H1 (cell line): ENCODE results near the gene CMPK2. TPM values are rescaled to one million over a fixed set of nuclear protein-coding genes. Genes with fewer than 3 reads are reported as not detected.

Source experiments
- CTCF ChIA-PET: fragments of 300-600 bp; sonication (Branson Sonifier 250); formaldehyde crosslinking; loops from one replicate; lab custom pipeline; 2021; ENCODE audit not compliant: partially characterized antibody; lab: Charles Lee
- POLR2A ChIA-PET: fragments of 300-600 bp; sonication (Branson Sonifier 250); formaldehyde crosslinking; loops from one replicate; lab custom pipeline; 2021; ENCODE audit warnings: inconsistent platforms; ENCODE audit not compliant: partially characterized antibody; lab: Charles Lee
- DNase-seq, 2 experiments: peaks; one replicate each; pipeline versions ENCODE4 v3.0.0 to v3.0.0-alpha.2; 2010 to 2022; ENCODE audit warnings: low spot score in 2 of 2, low read depth in 1 of 2, mixed read lengths in 1 of 2
- FAIRE-seq: peaks from 2 replicates; lab custom pipeline; 2011; peaks lifted over from hg19 to GRCh38; lab: Jason Lieb, UNC
- H2AFZ ChIP-seq: 2 replicates; pipeline ENCODE4 v1.8.1; 2012; ENCODE audit warnings: low read length, inconsistent platforms
- H2AK5ac ChIP-seq: 2 replicates; pipeline ENCODE4 v1.6.1; 2013; ENCODE audit warnings: low read depth, low read length
- H2BK120ac ChIP-seq: replicated peaks from 2 replicates; pipeline ENCODE3; 2013; ENCODE audit warnings: low read depth, low read length, inconsistent platforms
- H2BK12ac ChIP-seq: 2 replicates; pipeline ENCODE4 v1.6.1; 2013; ENCODE audit warnings: low read depth, low read length
- H2BK15ac ChIP-seq: 2 replicates; pipeline ENCODE4 v1.6.1; 2013; ENCODE audit warnings: low read length
- H2BK20ac ChIP-seq: 2 replicates; pipeline ENCODE4 v1.6.1; 2013; ENCODE audit warnings: low read length
- H2BK5ac ChIP-seq: 2 replicates; pipeline ENCODE4 v1.6.1; 2013; ENCODE audit warnings: low read depth, low read length
- H3K14ac ChIP-seq: 2 replicates; pipeline ENCODE4 v1.6.1; 2013; ENCODE audit warnings: inconsistent platforms; ENCODE audit not compliant: insufficient read length
- H3K18ac ChIP-seq: 2 replicates; pipeline ENCODE4 v1.6.1; 2013; ENCODE audit warnings: low read length; ENCODE audit errors: extremely low read depth
- H3K23ac ChIP-seq: 2 replicates; pipeline ENCODE4 v1.6.1; 2013; ENCODE audit warnings: inconsistent platforms; ENCODE audit not compliant: insufficient read length
- H3K23me2 ChIP-seq: 2 replicates; pipeline ENCODE4 v1.6.1; 2013; ENCODE audit warnings: low read depth, low read length
- H3K27ac ChIP-seq: 2 replicates; pipeline ENCODE4 v1.6.1; 2011; ENCODE audit warnings: low read depth, low read length, inconsistent platforms
- H3K27me3 ChIP-seq, 4 experiments: replicated peaks in 1 of 4; 1 replicate in 1 of 4; 2 replicates in 3 of 4; pipeline versions ENCODE4 v1.6.1 to v1.8.1; 2011 to 2013; ENCODE audit warnings: low read length in 3 of 4, mild to moderate bottlenecking in 3 of 4, inconsistent platforms in 2 of 4, mixed read lengths in 2 of 4, moderate library complexity in 1 of 4; ENCODE audit not compliant: control insufficient read depth in 3 of 4, insufficient read depth in 3 of 4; ENCODE audit errors: extremely low read depth in 1 of 4
- H3K36me3 ChIP-seq, 4 experiments: 2 replicates each; pipeline versions ENCODE4 v1.6.1 to v1.8.1; 2011 to 2013; ENCODE audit warnings: mild to moderate bottlenecking in 4 of 4, low read length in 3 of 4, moderate library complexity in 2 of 4, control low read depth in 1 of 4, inconsistent platforms in 1 of 4; ENCODE audit not compliant: insufficient read depth in 4 of 4, control insufficient read depth in 2 of 4
- H3K4ac ChIP-seq: replicated peaks from 2 replicates; pipeline ENCODE3; 2013; ENCODE audit warnings: low read length, low read depth, mixed read lengths, inconsistent platforms; ENCODE audit not compliant: insufficient read length
- H3K4me1 ChIP-seq, 4 experiments: replicated peaks in 1 of 4; 1 replicate in 1 of 4; 2 replicates in 3 of 4; pipeline versions ENCODE4 v1.6.1 to v1.8.1; 2011 to 2013; ENCODE audit warnings: low read length in 3 of 4, inconsistent platforms in 2 of 4, mixed read lengths in 1 of 4; ENCODE audit not compliant: insufficient read depth in 4 of 4, control insufficient read depth in 3 of 4
- H3K4me2 ChIP-seq, 2 experiments: 2 replicates each; pipeline versions ENCODE4 v1.6.1 to v1.8.1; 2011 to 2013; ENCODE audit warnings: low read depth in 2 of 2, low read length in 2 of 2, control low read depth in 1 of 2, inconsistent platforms in 1 of 2, mild to moderate bottlenecking in 1 of 2; ENCODE audit not compliant: insufficient read depth in 1 of 2
- H3K4me3 ChIP-seq, 4 experiments: fragments of 200-600, 300-600 bp in 1 of 4; sonication (generic), shearing (Covaris generic), sonication (Bioruptor Twin) in 1 of 4; 2 replicates each; pipeline versions ENCODE4 v1.5.1 to v1.8.1; 2011 to 2016; ENCODE audit warnings: low read length in 4 of 4, low read depth in 3 of 4, control low read depth in 2 of 4, inconsistent platforms in 2 of 4, mild to moderate bottlenecking in 2 of 4, mixed read lengths in 1 of 4, moderate library complexity in 1 of 4; ENCODE audit not compliant: insufficient read depth in 2 of 4; ENCODE audit errors: extremely low read depth in 1 of 4
- H3K56ac ChIP-seq: replicated peaks from 2 replicates; pipeline ENCODE3; 2013; ENCODE audit warnings: low read depth, mild to moderate bottlenecking, mixed read lengths, low read length, inconsistent platforms; ENCODE audit not compliant: insufficient read length
- H3K79me1 ChIP-seq: 2 replicates; pipeline ENCODE4 v1.6.1; 2013; ENCODE audit warnings: low read depth, low read length, control low read depth
- H3K79me2 ChIP-seq, 2 experiments: 2 replicates each; pipeline versions ENCODE4 v1.6.1 to v1.8.1; 2012 to 2013; ENCODE audit warnings: low read length in 2 of 2, mild to moderate bottlenecking in 2 of 2, inconsistent platforms in 1 of 2; ENCODE audit not compliant: insufficient read depth in 2 of 2, control insufficient read depth in 1 of 2
- H3K9ac ChIP-seq, 4 experiments: replicated peaks in 1 of 4; 1 replicate in 1 of 4; 2 replicates in 3 of 4; pipeline versions ENCODE4 v1.6.1 to v1.8.1; 2011 to 2013; ENCODE audit warnings: low read depth in 3 of 4, low read length in 3 of 4, control low read depth in 2 of 4, mild to moderate bottlenecking in 2 of 4, moderate library complexity in 2 of 4, inconsistent platforms in 1 of 4; ENCODE audit errors: extremely low read depth in 1 of 4
- H3K9me3 ChIP-seq, 2 experiments: 2 replicates each; pipeline versions ENCODE4 v1.6.1 to v1.8.1; 2012 to 2013; ENCODE audit warnings: mild to moderate bottlenecking in 2 of 2, moderate library complexity in 2 of 2, control low read depth in 1 of 2, inconsistent platforms in 1 of 2, low read depth in 1 of 2, low read length in 1 of 2, mixed read lengths in 1 of 2; ENCODE audit not compliant: insufficient read depth in 2 of 2
- H4K20me1 ChIP-seq, 2 experiments: replicated peaks in 1 of 2; 2 replicates each; pipeline versions ENCODE3 to v1.8.1; 2011 to 2013; ENCODE audit warnings: inconsistent platforms in 2 of 2, low read length in 2 of 2, mild to moderate bottlenecking in 1 of 2; ENCODE audit not compliant: insufficient read depth in 2 of 2, control insufficient read depth in 1 of 2
- H4K5ac ChIP-seq: 2 replicates; pipeline ENCODE4 v1.6.1; 2013; ENCODE audit warnings: low read length, low read depth, mixed read lengths, inconsistent platforms; ENCODE audit not compliant: insufficient read length
- H4K8ac ChIP-seq: 2 replicates; pipeline ENCODE4 v1.8.0; 2013; ENCODE audit warnings: mild to moderate bottlenecking, moderate library complexity, low read length, inconsistent platforms; ENCODE audit not compliant: insufficient read depth; ENCODE audit errors: extremely low read depth
- H4K91ac ChIP-seq: replicated peaks from 2 replicates; pipeline ENCODE3; 2013; ENCODE audit warnings: low read length, mixed read lengths, inconsistent platforms; ENCODE audit not compliant: insufficient read length
- BCL11A ChIP-seq, 2 experiments: IDR thresholded peaks; one replicate each; pipeline ENCODE4 v1.6.1; 2011; ENCODE audit warnings: low read depth in 2 of 2, low read length in 2 of 2, mild to moderate bottlenecking in 2 of 2
- CEBPB ChIP-seq: IDR thresholded peaks from 2 replicates; pipeline ENCODE4 v1.6.1; 2012; ENCODE audit warnings: low read depth, low read length
- CHD2 ChIP-seq: IDR thresholded peaks from 2 replicates; pipeline ENCODE4 v1.6.1; 2012; ENCODE audit warnings: low read length, improper control_type of control experiment
- CTBP2 ChIP-seq: IDR thresholded peaks from 2 replicates; pipeline ENCODE4 v1.7.0; 2011; ENCODE audit warnings: borderline replicate concordance, mild to moderate bottlenecking, moderate library complexity, mixed read lengths, low read length; ENCODE audit not compliant: insufficient read depth, insufficient read length
- E2F6 ChIP-seq: IDR thresholded peaks from 2 replicates; pipeline ENCODE4 v1.6.1; 2012; ENCODE audit warnings: inconsistent platforms
- KDM1A ChIP-seq: fragments of 200-600, 300-600 bp; sonication (generic); IDR thresholded peaks from 2 replicates; pipeline ENCODE4 v1.7.1; 2016; ENCODE audit warnings: mild to moderate bottlenecking, low read length, borderline replicate concordance
- PHF8 ChIP-seq: fragments of 200-600 bp; sonication (generic); conservative IDR thresholded peaks from 2 replicates; pipeline ENCODE4 v1.7.1; 2012; ENCODE audit warnings: low read depth, mild to moderate bottlenecking, inconsistent platforms, low read length, moderate library complexity
- SP4 ChIP-seq: IDR thresholded peaks from 2 replicates; pipeline ENCODE4 v1.6.1; 2012; ENCODE audit warnings: low read length, inconsistent platforms
- SRF ChIP-seq: IDR thresholded peaks from 2 replicates; pipeline ENCODE4 v1.6.1; 2011; ENCODE audit warnings: mild to moderate bottlenecking, low read depth, low read length, moderate library complexity
- ZNF274 ChIP-seq: IDR thresholded peaks from 2 replicates; pipeline ENCODE4 v1.7.0; 2012; ENCODE audit warnings: low read length, borderline replicate concordance; ENCODE audit errors: extremely low read depth
- WGBS, 2 experiments: shearing (Covaris generic) in 1 of 2; methylation state at CpG; one replicate each; pipeline versions ENCODE4 v1.1.6 to v1.1.7; 2013 to 2015; ENCODE audit warnings: low lambda C conversion rate in 2 of 2, mixed read lengths in 2 of 2, inconsistent platforms in 1 of 2, low coverage in 1 of 2, missing lambda C conversion rate in 1 of 2; ENCODE audit not compliant: insufficient replicate concordance in 2 of 2, insufficient coverage in 1 of 2, insufficient read length in 1 of 2; ENCODE audit errors: extremely low coverage in 1 of 2, missing lambda C conversion rate in 1 of 2; 5-methylcytosine and 5-hydroxymethylcytosine counted together
- polyA plus RNA-seq, 7 experiments: library from polyadenylated mRNA; depleted of rRNA in 3 of 7; stranded (reverse) in 5 of 7; unstranded in 2 of 7; fragments of >200 nt in 5 of 7; fragments of 200-250 nt in 2 of 7; gene quantifications; 1 replicate in 5 of 7; 2 replicates in 1 of 7; 4 replicates in 1 of 7; pipeline versions ENCODE4 v1.2.1 to v1.2.3, GENCODE V29; 2011 to 2013; ENCODE audit warnings: missing spikeins in 2 of 7, mixed read lengths in 2 of 7
- total RNA-seq: library from RNA; stranded (reverse); fragmentation: NEBNext Ultra II Directional; extraction: Animal tissue kit (Norgen Biotek cat#: 25700); gene quantifications from 2 replicates; pipeline ENCODE4 v1.2.1, GENCODE V29; 2021

Gene CMPK2
- total and polyA plus RNA-seq, 2 of the 8 experiments (the other 6 are each of a cell fraction or from before 2014, with no cell fraction given) = 0.28 to 0.53 TPM

- H3K36me3 ChIP-seq = no peaks in the 10 kb centered on the region
- H3K79me2 ChIP-seq = no peaks in the 10 kb centered on the region
- no peak overlapping the region for H2BK12ac ChIP-seq
- no peak overlapping the region for H4K91ac ChIP-seq
- H3K23ac ChIP-seq = no peak overlapping the region
- H3K79me1 ChIP-seq = no peaks in the 10 kb centered on the region
- H2AK5ac ChIP-seq = no peak overlapping the region
- POLR2A ChIA-PET = interaction anchor here (1.1 kb wide), 1 partner anchor 11 kb away, joined by 3 read pairs; no protein-coding TSS in a partner anchor
- TF ChIP-seq PHF8 = no peak
- TF ChIP-seq SRF = no peak
- no peak for TF ChIP-seq SP4
- no peak for TF ChIP-seq ZNF274
- TF ChIP-seq CHD2 = no peak
- no peak for TF ChIP-seq CEBPB
- no peak for TF ChIP-seq KDM1A
- TF ChIP-seq E2F6 = no peak
- no peak for TF ChIP-seq CTBP2
- TF ChIP-seq BCL11A (IDR thresholded peaks at IDR 0.05; ENCODE audit: low read depth in 2 of 2, low read length in 2 of 2) = no peak
- H3K9ac ChIP-seq = no peak overlapping the region
- WGBS, 2 experiments = 83% methylated on average over 2 of the region's 2 CpGs; no CpG with 5 or more reads in 1 of the 2 experiments
- no peak overlapping the region for H4K8ac ChIP-seq
- H4K20me1 ChIP-seq = no peaks in the 10 kb centered on the region
- no peak overlapping the region for H3K18ac ChIP-seq
- no peak overlapping the region for H3K56ac ChIP-seq
- no peak overlapping the region for H3K4me2 ChIP-seq
- no peak overlapping the region for H3K4me3 ChIP-seq
- DNase-seq (no peak), FAIRE-seq (no peak)
- H3K9me3 ChIP-seq = no peaks in the 10 kb centered on the region
- no peaks in the 10 kb centered on the region for H3K4me1 ChIP-seq
- no peak overlapping the region for H4K5ac ChIP-seq
- no peak overlapping the region for H2BK20ac ChIP-seq
- H3K27ac ChIP-seq = no peak overlapping the region
- no peak overlapping the region for H3K14ac ChIP-seq
- H2BK15ac ChIP-seq = no peak overlapping the region
- peaks cover 2% of the 10 kb centered on the region; the same call in 1 of the 2 replicates for H3K23me2 ChIP-seq
- no peak overlapping the region for H3K4ac ChIP-seq
- H2BK120ac ChIP-seq = no peak overlapping the region
- CTCF ChIA-PET = interaction anchor here (1.2 to 11.8 kb wide), 4 partner anchors 8 to 106 kb away, joined by 3 to 94 read pairs (median 14); partner anchors contain the start of gene RNF144A
- no peak overlapping the region for H2BK5ac ChIP-seq
- H2AFZ ChIP-seq = no peak overlapping the region
- H3K27me3 ChIP-seq = no peaks in the 10 kb centered on the region
These were observed 42.6 kb upstream of the CMPK2 start for GRCh38 chr2:6908291-6908690.
